GM21390 (cell line): ENCODE results near the gene PDE4D.

Experiments used
- ATAC-seq: cut with Tn5 transposase; IDR thresholded peaks from one replicate; pipeline ENCODE4 v1.9.1; 2021; ENCODE audit not compliant: unreplicated experiment

The PDE4D gene

GRCh38 chr5:59532979-59533729 lies 360.4 kb downstream of the PDE4D start:
- no peak for ATAC-seq

- no peak for ATAC-seq
Measured at GRCh38 chr5:59529239-59529638, 364.3 kb downstream of the PDE4D start.

GRCh38 chr5:59528202-59528862 lies 365.2 kb downstream of the PDE4D start:
- no peak for ATAC-seq

DNA sequence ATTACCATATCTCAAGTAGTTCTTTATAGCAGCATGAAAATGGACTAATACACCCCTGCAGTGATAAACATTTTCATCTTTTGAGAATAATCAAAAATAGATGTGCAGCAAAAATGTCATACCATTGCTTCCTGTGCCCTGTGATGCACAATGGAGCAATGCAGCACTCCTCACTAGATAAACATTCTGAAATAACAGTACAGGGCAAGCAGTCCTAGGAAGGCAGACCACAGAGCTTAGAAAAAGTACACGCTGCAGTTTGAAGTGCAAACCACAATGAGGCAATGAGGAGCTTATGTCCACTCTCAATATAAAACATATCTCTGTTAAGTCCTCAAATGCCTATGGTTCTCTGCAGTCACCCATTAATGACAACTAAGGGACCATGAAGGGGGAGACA lies 367.6 kb downstream of the PDE4D start:
- no peak for ATAC-seq

DNA sequence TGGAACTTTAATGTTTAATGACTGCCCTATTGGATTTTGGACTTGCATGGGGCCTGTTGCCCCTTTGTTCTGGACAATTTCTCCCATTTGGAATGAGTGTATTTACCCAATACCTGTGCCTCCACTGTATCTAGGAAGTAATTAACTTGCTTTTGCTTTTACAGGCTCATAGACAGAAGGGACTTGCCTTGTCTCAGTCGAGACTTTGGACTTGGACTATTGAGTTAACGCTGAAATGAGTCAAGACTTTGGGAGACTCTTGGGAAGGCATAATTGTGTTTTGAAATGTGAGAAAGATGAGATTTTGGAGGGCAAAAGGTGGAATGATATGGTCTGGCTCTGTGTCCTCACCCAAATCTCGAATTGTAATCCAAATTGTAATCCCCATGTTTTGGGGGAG lies 368.2 kb downstream of the PDE4D start:
- no peak for ATAC-seq

GRCh38 chr5:59522201-59522831 lies 371.2 kb downstream of the PDE4D start:
- ATAC-seq = no peak

- ATAC-seq = no peak
Measured at GRCh38 chr5:59521476-59521875, 372.1 kb downstream of the PDE4D start.

- no peak for ATAC-seq
Measured at GRCh38 chr5:59519338-59519737, 374.2 kb downstream of the PDE4D start.

GRCh38 chr5:59517926-59518585 lies 375.5 kb downstream of the PDE4D start:
- no peak for ATAC-seq

DNA sequence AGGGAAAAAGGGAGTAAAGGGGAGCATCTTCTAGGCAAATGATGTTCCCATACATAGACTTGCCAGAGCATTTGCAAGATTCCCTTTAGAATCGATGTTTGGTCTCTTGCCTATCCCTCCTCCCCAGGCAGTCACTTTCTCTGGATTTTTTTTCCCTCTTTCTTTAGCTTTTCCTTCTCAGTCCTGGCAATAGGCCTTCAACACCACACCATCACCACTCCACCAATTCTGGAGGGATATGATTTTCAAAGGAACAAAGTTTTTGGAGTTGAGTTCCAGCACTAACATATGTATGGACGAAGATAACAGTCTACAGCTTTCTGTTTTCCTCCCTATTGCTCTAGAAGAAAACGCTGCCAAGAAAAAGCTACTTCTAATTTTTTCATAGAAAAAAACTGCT lies 377.4 kb downstream of the PDE4D start:
- ATAC-seq = no peak

DNA sequence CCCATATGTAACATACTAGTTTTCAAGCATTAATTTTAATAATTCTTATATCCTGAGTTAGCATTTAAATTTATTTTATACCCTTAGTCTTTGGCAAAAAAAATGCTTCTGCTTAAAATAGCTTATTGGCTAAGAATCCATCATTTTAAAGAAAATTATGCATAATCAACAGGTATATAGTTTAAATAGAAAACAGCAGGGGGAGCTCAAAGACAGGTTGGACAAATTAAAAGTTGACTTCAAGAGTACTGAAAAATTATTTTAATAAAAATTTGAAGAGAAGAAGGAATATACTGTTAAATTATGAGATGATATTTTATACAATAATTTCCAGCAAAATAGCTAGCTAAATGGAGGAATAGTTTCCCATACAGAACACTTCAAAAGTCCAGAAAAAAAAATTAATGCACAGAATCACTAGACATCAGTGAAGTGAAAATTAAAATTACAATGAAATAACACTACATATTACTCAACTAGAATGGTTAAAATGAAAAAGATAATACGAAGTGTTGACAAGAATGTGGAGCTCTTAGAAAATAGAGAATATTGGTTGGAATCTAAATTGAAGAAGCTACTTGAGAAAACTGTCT lies 387.1 kb downstream of the PDE4D start:
- ATAC-seq = no peak

DNA sequence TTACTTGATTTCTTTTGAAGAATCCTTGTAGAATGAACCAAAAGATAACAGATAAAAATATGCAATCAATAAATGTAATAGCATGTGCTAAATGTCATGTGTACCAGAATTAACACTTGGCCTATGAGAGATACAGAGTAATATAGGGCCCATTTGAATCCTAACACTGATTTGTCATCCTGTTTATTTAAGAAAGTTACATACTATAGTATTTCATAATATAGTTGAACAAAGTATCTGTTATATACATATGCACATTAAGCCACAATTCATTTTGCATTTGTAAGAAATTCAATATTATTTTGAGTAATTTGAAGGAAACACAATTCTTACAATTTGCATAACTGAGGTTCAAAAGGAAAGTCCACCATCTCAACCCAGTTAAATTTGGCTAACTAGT lies 389.5 kb downstream of the PDE4D start:
- no peak for ATAC-seq

DNA sequence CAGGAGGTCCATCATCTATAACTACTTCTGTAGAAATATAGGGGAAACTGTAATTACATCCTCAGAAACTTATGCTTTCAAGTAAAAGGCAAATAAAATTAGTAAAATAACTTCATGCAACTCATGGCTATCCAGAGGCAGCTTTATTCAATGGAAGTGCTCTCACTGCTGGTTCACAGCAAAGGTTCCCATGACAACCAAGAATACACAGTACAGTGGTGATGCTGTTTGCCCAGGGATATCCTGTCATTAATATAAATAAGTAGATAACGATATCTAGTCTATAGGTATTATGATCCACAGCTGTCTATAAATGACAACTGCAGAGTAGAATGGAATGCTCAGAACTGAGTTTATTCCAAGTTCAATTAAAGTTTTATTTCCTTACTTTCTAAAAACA lies 390.3 kb downstream of the PDE4D start:
- no peak for ATAC-seq

DNA sequence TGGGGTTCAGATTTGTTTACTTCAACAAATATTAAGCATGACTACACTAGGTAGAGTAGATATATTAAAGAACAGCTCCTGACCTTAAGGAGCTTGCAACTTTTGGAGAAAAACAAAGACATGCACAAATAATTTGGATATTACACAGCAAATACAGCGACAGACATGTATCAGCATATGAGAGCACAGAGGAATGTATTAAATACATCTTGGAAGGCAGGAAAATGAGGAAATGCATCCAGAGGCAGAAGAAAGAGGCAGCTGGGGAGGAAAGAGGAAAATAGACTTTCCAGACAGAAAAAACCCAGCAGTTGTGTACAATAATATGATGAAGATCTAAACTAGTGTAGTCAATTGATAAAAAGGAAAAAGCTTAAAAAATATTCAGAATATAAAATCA lies 392.2 kb downstream of the PDE4D start:
- ATAC-seq = no peak

DNA sequence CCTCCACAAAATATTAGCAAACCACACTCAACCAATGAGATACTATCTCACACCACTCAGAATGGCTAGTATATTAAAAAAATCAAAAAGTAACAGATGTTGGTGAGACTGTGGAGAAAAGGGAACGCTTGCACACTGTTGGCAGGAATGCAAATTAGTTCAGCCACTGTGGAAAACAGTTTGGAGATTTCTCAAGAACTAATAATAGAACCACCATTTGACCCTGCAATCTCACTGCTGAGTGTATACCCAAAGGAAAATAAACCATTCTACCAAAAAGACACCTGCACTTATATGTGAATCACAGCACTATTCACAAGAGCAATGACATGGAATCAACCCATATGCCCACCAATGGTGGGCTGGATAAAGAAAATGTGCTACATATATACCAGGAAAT lies 393.5 kb downstream of the PDE4D start:
- ATAC-seq = no peak

DNA sequence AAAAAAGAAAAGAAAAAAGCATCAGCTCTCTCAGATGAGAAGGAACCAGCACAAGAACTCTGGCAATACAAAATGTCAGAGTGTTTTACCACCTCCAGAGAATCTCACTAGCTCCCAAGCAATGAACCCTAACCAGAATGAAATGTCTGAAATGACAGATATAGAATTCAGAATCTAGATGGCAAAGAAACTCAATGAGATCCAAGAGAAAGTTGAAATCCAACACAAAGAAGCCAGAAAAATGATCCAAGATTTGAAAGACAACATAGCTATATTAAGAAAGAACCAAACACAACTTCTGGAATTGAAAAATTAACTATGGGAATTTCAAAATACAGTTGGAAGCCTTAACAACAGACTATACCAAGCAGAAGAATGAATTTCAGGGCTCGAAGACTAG lies 396.3 kb downstream of the PDE4D start:
- ATAC-seq = no peak

DNA sequence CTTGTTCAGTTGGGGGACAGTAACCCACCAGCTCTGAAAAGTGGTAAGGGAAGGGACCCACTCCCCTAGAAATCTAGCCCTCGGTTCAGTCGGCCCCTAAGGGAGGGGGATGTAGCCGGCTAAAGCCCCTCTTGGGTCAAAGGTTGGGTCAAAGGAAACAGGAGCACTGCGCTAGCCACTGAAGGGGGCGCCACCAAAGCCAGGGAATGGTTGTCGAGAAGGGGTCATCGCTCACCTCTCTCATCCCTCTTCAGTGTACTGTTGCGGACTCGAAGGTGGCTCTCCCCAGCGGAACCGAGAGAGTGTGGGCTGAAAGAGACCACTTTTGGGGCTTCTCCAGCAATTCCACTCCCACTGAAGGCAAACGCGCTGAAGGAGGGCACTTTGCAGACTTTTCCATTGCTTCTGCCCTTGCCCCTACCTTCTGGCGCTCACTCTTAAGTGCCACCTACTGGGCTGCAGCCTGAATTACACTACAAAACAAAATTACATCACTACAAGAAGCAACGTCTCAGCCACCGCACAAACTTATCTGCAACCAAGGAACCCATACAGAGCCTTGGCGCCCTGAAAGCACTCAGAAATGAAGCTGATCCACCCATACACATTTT lies 396.9 kb downstream of the PDE4D start:
- no peak for ATAC-seq

DNA sequence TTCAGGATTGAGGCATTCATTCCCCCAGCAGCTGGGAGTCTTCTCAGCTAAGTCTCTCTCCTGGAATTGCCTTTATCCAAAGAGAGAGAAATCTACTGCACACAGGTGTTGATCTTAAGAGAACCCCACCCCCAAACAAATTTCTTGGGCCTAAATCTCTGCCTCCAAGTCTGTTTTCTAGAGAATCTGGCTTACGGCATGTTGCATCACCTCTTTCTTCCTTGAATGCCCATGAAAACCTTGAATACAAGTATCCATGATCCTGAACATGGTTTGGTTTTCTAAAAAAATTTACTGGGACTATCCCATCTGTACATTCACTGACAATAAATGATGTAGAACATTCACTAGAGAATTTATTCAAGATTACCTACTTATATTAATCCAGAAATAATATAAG lies 401.6 kb downstream of the PDE4D start:
- no peak for ATAC-seq

GRCh38 chr5:59489551-59489950 lies 404.0 kb downstream of the PDE4D start:
- ATAC-seq = no peak

DNA sequence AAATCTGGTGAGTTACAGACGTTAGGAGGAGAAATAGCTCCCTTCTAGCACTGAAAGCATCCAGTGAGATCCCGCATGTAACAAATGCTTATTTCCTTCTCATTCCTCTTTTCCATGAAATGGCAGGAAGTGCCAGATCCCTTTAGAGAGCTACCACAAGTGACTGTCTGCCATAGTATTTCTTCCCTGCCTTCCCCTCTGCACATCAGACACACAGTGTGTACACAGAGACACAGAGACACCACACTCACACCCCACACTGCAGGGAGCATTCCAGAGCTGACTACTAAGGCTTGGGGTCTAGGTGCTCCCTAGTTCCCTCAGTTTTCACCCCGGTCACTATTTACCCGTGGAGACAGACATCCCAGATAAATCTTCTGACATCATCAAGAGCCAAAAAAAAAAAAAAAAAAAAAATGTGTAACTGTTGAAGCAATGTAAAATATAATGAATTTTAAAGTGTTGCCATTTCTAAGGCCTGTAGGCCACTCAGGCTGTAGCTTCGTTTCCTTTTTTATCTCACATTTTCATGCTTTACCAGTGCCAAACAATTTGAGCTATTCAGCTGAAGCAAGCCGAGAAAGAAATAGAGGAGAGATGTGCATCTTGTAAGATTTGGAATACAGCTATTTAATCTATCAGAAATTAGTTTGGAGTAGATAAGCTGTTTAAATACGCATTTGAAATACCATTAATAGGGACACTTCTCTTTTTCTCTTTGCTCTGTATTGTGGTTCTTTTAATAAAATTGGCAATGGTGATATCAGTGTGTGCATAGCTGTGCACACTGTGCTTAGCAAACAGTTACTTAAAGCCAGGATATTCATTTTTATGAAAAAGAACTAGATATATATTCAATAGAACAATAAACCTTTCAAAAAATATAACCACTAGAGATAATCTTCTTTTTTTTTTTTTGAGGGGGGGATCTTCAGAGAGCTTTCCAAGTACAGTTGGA lies 405.5 kb downstream of the PDE4D start:
- no peak for ATAC-seq
